Loucy (cell line): ENCODE results near the gene PPARA.

ENCODE experiments used
- H2AFZ ChIP-seq: fragments of 200-600 bp; sonication (generic); 2 replicates; pipeline ENCODE4 v1.6.0; 2016; ENCODE audit warnings: antibody characterized with exemption, mild to moderate bottlenecking, low read length, moderate library complexity
- H3F3A ChIP-seq: fragments of 200-600 bp; 2 replicates; pipeline ENCODE4 v1.6.0; 2016; ENCODE audit warnings: antibody characterized with exemption, low read depth, mild to moderate bottlenecking
- H3K27me3 ChIP-seq: fragments of 200-600 bp; sonication (generic); 2 replicates; pipeline ENCODE4 v1.6.1; 2014; ENCODE audit warnings: low read length, mild to moderate bottlenecking; ENCODE audit not compliant: insufficient read depth, poor library complexity, severe bottlenecking
- H3K36me3 ChIP-seq: fragments of 200-600 bp; sonication (generic); 2 replicates; pipeline ENCODE4 v1.6.1; 2016; ENCODE audit warnings: low read length; ENCODE audit not compliant: insufficient read depth
- H3K4me1 ChIP-seq: fragments of 200-600 bp; sonication (generic); 2 replicates; pipeline ENCODE4 v1.5.1; 2014; ENCODE audit warnings: low read length, mild to moderate bottlenecking; ENCODE audit not compliant: insufficient read depth, poor library complexity, severe bottlenecking
- H3K4me2 ChIP-seq: fragments of 200-600 bp; sonication (generic); 2 replicates; pipeline ENCODE4 v1.6.0; 2014; ENCODE audit warnings: antibody characterized with exemption, low read length, low read depth, mild to moderate bottlenecking; ENCODE audit not compliant: poor library complexity, severe bottlenecking
- H3K4me3 ChIP-seq: fragments of 200-600 bp; sonication (generic); 2 replicates; pipeline ENCODE4 v1.5.1; 2014; ENCODE audit warnings: low read length, mild to moderate bottlenecking, mixed read lengths; ENCODE audit not compliant: poor library complexity, severe bottlenecking
- H3K79me2 ChIP-seq: fragments of 200-600 bp; sonication (generic); 2 replicates; pipeline ENCODE4 v1.6.1; 2014; ENCODE audit warnings: low read length; ENCODE audit not compliant: insufficient read depth
- H3K9ac ChIP-seq: fragments of 200-600 bp; sonication (generic); 2 replicates; pipeline ENCODE4 v1.6.0; 2014; ENCODE audit warnings: mild to moderate bottlenecking, low read depth, low read length, moderate library complexity; ENCODE audit not compliant: poor library complexity, severe bottlenecking
- H3K9me2 ChIP-seq: fragments of 200-600 bp; sonication (generic); replicated peaks from 2 replicates; pipeline ENCODE4 v1.6.1; 2016; ENCODE audit warnings: low read depth, low read length, mixed read lengths
- H3K9me3 ChIP-seq: fragments of 200-600 bp; sonication (generic); 2 replicates; pipeline ENCODE4 v1.6.1; 2014; ENCODE audit warnings: mild to moderate bottlenecking, antibody characterized with exemption, low read length, low read depth; ENCODE audit not compliant: insufficient read depth
- H4K20me1 ChIP-seq: fragments of 200-600 bp; sonication (generic); 2 replicates; pipeline ENCODE4 v1.6.0; 2014; ENCODE audit warnings: antibody characterized with exemption, low read length, mild to moderate bottlenecking; ENCODE audit not compliant: insufficient read depth, poor library complexity, severe bottlenecking
- CTCF ChIP-seq: fragments of 200-600 bp; sonication (generic); conservative IDR thresholded peaks from 2 replicates; pipeline ENCODE4 v1.5.1; 2014; ENCODE audit warnings: mild to moderate bottlenecking, antibody characterized with exemption, low read length
- EZH2phosphoT487 ChIP-seq: fragments of 200-600 bp; IDR thresholded peaks from 2 replicates; pipeline ENCODE4 v1.6.1; 2018; ENCODE audit warnings: antibody characterized with exemption, mild to moderate bottlenecking, moderate library complexity, borderline replicate concordance

The PPARA gene

GRCh38 chr22:46147061-46147460 is 3.3 kb upstream of the PPARA start:
- no peak overlapping the region for H2AFZ ChIP-seq
- no peaks in the 10 kb centered on the region for H3K27me3 ChIP-seq
- peaks cover 14% of the 10 kb centered on the region for H3K79me2 ChIP-seq
- no peak for TF ChIP-seq CTCF
- TF ChIP-seq EZH2phosphoT487 = no peak
- H3K4me1 ChIP-seq = peaks cover 10% of the 10 kb centered on the region
- no peaks in the 10 kb centered on the region for H3K36me3 ChIP-seq
- no peaks in the 10 kb centered on the region for H3K9me2 ChIP-seq
- no peak overlapping the region for H3K9ac ChIP-seq
- no peak overlapping the region for H3K4me2 ChIP-seq
- no peak overlapping the region for H3K4me3 ChIP-seq
- peaks cover 6% of the 10 kb centered on the region for H4K20me1 ChIP-seq
- no peaks in the 10 kb centered on the region for H3F3A ChIP-seq
- no peaks in the 10 kb centered on the region for H3K9me3 ChIP-seq

GRCh38 chr22:46147471-46148267 is 2.7 kb upstream of the PPARA start:
- TF ChIP-seq CTCF (no peak), EZH2phosphoT487 (no peak)

GRCh38 chr22:46148336-46148735 is 2.0 kb upstream of the PPARA start:
- H3K4me3 ChIP-seq = no peak overlapping the region
- no peaks in the 10 kb centered on the region for H3K9me2 ChIP-seq
- H3K4me2 ChIP-seq = peak overlapping the region; percentile 85
- H3K79me2 ChIP-seq = peaks cover 26% of the 10 kb centered on the region
- no peaks in the 10 kb centered on the region for H3K36me3 ChIP-seq
- H3K9me3 ChIP-seq = no peaks in the 10 kb centered on the region
- peaks cover 15% of the 10 kb centered on the region for H4K20me1 ChIP-seq
- H3K9ac ChIP-seq = no peak overlapping the region
- no peak overlapping the region for H2AFZ ChIP-seq
- H3F3A ChIP-seq = no peaks in the 10 kb centered on the region
- no peaks in the 10 kb centered on the region for H3K27me3 ChIP-seq
- H3K4me1 ChIP-seq = peaks cover 18% of the 10 kb centered on the region
- no peak for TF ChIP-seq EZH2phosphoT487
- no peak for TF ChIP-seq CTCF

More at GRCh38 chr22:46147471-46148267, 2.7 kb upstream of the PPARA start:
- H3K36me3 ChIP-seq = no peaks in the 10 kb centered on the region
- H3K9me3 ChIP-seq = no peaks in the 10 kb centered on the region
- no peak overlapping the region for H3K4me2 ChIP-seq
- no peak overlapping the region for H2AFZ ChIP-seq
- H4K20me1 ChIP-seq = peaks cover 12% of the 10 kb centered on the region
- no peaks in the 10 kb centered on the region for H3K27me3 ChIP-seq
- H3K9me2 ChIP-seq = no peaks in the 10 kb centered on the region
- H3K9ac ChIP-seq = no peak overlapping the region
- H3K4me3 ChIP-seq = no peak overlapping the region
- peaks cover 16% of the 10 kb centered on the region for H3K4me1 ChIP-seq
- no peaks in the 10 kb centered on the region for H3F3A ChIP-seq
- peaks cover 20% of the 10 kb centered on the region for H3K79me2 ChIP-seq
